Thoracic aorta (tissue), 2 donors: Measurements from ENCODE around the gene PEX14. TPM values are rescaled to one million over a fixed set of nuclear protein-coding genes. Genes with fewer than 3 reads are reported as not detected.

ENCODE experiments used
- ATAC-seq: fragments of 150-250 bp; one replicate; pipeline ENCODE4 v1.8.0; 2017; ENCODE audit warnings: low read depth; ENCODE audit not compliant: insufficient number of reproducible peaks, low FRiP score
- DNase-seq: peaks from one replicate; pipeline ENCODE4 v3.0.0-alpha.2; 2020; ENCODE audit warnings: low spot score
- H3K27ac ChIP-seq, 2 donors: fragments of 200-600 bp; sonication (generic); 1 replicate in 1 of 2; 2 replicates in 1 of 2; pipeline ENCODE4 v1.5.1; 2016; ENCODE audit warnings: mild to moderate bottlenecking in 2 of 2, moderate library complexity in 2 of 2
- H3K27me3 ChIP-seq: fragments of 200-600 bp; sonication (generic); replicated peaks from 2 replicates; pipeline ENCODE4 v1.6.0; 2016; ENCODE audit warnings: mild to moderate bottlenecking; ENCODE audit not compliant: insufficient read depth
- H3K36me3 ChIP-seq: fragments of 200-600 bp; sonication (generic); one replicate; pipeline ENCODE4 v1.5.1; 2016
- H3K4me1 ChIP-seq, 2 donors: fragments of 200-600 bp; sonication (generic); 1 replicate in 1 of 2; 2 replicates in 1 of 2; pipeline versions ENCODE4 v1.5.1 to v1.6.0; 2016; ENCODE audit warnings: low read depth in 2 of 2, mild to moderate bottlenecking in 1 of 2; ENCODE audit not compliant: control insufficient read depth in 1 of 2
- H3K4me3 ChIP-seq: fragments of 200-600 bp; sonication (generic); 2 replicates; pipeline ENCODE4 v1.5.1; 2016; ENCODE audit warnings: mild to moderate bottlenecking
- H3K9me3 ChIP-seq: fragments of 200-600 bp; sonication (generic); 2 replicates; pipeline ENCODE4 v1.5.1; 2016
- total RNA-seq, 2 donors: library from RNA; depleted of rRNA; stranded (reverse); fragments of >200 nt; gene quantifications; one replicate each; pipeline versions ENCODE4 v1.1.0 to v1.2.3, GENCODE V29; 2016
- TF ChIP-seq, protein P1 (sequence below): fragments of 200-600 bp; sonication (generic); IDR thresholded peaks from one replicate; pipeline ENCODE4 v1.5.1; 2019; ENCODE audit warnings: antibody characterized with exemption

The PEX14 gene
- total RNA-seq, 2 donors from 2014 or later, result 11.5 to 22.6 TPM

DNA sequence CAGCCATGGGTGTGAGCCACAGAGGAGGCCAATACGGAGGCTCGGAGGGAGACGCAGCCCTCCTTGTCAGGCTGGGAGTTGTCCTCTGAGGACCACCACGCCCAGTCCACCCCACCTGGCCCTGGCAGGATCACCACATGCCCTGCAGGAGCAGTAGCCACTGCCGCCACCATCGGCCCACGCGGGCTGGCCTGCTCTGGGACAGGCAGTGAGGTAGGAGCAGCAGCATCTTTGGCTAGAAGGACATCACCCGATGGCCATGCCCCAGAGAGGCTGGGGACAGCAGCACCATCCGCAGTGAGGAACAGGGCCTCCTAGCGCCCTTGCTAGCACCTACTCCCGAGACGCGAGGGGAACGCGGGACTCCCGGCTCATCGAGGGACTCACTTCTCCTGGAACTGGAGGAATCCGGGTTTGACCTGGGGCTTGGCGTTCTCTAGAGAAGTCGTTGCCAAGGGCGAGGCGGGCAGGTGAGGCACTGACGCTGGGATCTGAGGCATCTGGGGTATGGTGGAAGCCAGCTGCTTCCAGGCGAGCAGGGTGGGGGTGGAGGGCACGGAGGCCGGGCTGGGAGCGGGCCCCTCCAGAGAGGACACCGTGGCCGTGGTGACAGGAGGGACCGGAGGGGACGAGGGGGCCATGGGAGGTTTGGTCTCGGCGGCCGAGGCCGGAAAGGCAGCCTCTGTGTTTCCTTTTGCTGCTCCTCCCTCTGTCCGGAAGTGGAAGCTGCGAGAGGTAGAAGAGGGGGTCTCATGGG, 172.8 kb downstream of the PEX14 start:
- H3K36me3 ChIP-seq, result peaks cover 35% of the 10 kb centered on the region
- no peak overlapping the region for H3K27ac ChIP-seq
- no peak overlapping the region for H3K4me3 ChIP-seq
- no peaks in the 10 kb centered on the region for H3K27me3 ChIP-seq
- no peaks in the 10 kb centered on the region for H3K4me1 ChIP-seq
- no peak for ATAC-seq
- TF ChIP-seq, protein P1, sequence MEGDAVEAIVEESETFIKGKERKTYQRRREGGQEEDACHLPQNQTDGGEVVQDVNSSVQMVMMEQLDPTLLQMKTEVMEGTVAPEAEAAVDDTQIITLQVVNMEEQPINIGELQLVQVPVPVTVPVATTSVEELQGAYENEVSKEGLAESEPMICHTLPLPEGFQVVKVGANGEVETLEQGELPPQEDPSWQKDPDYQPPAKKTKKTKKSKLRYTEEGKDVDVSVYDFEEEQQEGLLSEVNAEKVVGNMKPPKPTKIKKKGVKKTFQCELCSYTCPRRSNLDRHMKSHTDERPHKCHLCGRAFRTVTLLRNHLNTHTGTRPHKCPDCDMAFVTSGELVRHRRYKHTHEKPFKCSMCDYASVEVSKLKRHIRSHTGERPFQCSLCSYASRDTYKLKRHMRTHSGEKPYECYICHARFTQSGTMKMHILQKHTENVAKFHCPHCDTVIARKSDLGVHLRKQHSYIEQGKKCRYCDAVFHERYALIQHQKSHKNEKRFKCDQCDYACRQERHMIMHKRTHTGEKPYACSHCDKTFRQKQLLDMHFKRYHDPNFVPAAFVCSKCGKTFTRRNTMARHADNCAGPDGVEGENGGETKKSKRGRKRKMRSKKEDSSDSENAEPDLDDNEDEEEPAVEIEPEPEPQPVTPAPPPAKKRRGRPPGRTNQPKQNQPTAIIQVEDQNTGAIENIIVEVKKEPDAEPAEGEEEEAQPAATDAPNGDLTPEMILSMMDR, result no peak
- H3K9me3 ChIP-seq, result no peaks in the 10 kb centered on the region
- no peak for DNase-seq

DNA sequence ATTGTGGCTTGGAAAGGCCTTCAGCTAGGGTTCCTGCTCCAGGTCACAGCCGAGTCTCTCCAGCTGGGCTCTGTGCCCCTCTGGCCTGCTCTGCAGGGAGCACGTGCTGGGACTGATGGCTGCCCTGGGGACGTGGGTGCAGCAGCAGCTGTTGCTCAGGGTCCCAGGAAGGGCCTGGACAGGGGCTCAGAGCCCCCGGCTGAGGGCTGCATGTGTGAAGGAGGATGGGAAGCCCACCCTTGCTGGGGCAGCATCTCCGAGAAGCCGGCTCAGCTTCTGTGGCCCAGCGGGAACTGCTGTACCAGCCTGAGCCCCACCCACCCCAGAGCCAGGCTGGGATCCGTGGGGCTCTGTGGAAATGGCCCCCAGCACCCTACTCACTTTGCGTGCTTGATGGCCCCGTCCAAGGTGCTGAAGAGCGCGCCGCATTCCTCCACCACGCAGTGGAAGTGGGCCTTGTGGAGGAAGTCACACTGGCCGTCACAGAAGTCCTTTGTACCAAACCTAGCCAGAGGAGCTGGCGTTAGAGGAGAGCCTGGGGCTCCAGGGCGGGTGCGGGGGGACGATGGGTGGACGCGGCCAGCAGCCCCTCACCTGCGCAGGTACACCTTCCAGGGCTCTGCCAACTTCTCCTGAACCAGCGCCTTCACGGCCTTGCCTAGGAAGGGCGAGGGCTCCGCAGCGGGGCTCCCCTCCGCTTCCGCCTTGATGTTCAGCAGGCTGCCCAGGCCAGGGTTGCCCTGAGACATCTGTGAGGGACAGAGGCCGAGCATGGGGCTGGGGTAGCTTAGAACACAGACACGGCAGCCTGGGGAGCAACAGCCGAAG, 174.2 kb downstream of the PEX14 start:
- no peak for ATAC-seq
- Histone ChIP-seq H3K4me3 (no peak overlapping the region), H3K36me3 (peaks cover 34% of the 10 kb centered on the region), H3K9me3 (no peaks in the 10 kb centered on the region), H3K27me3 (no peaks in the 10 kb centered on the region), H3K27ac (no peak overlapping the region), H3K4me1 (no peaks in the 10 kb centered on the region)
- DNase-seq, result no peak
- TF ChIP-seq, protein P1, result no peak

DNA sequence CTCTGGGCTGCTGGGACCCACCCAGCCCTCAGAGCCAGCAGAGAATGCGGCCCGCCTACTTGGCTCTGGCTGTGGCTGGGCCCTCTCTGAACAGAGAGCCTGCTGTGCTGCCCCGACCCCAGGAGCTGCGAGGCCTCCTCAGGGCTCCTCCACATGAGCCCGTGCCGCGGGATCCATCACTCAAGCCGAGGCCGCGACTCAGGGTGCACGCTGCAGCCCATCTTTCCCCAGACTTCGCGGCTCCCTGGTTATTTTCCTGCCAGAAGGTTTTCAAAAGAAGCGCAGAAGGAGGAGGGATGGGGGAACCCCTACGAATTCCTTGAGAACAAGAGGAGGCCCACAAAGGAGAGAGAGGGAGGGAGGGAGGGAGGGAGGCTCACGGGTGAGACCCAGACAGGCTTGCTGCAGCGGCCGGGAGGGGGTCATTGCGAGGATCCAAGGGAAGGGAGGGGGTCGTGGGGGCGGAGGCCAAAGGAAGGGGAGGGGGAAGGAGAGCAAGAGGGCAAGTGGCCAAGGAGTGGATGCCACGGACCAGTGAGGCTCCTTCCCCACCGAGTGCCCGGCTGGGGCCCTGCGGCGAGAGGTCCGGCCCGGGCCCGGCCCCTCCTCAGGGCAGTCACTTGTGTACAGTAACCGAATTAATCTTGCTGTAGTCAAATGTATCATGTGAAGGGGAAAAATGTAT, 174.9 kb downstream of the PEX14 start:
- ATAC-seq (no peak), DNase-seq (no peak)
- H3K4me3 ChIP-seq, result no peak overlapping the region
- no peak overlapping the region for H3K27ac ChIP-seq
- TF ChIP-seq, protein P1, result no peak
- H3K27me3 ChIP-seq, result no peaks in the 10 kb centered on the region
- H3K4me1 ChIP-seq, result no peaks in the 10 kb centered on the region
- no peaks in the 10 kb centered on the region for H3K9me3 ChIP-seq
- H3K36me3 ChIP-seq, result peaks cover 34% of the 10 kb centered on the region

DNA sequence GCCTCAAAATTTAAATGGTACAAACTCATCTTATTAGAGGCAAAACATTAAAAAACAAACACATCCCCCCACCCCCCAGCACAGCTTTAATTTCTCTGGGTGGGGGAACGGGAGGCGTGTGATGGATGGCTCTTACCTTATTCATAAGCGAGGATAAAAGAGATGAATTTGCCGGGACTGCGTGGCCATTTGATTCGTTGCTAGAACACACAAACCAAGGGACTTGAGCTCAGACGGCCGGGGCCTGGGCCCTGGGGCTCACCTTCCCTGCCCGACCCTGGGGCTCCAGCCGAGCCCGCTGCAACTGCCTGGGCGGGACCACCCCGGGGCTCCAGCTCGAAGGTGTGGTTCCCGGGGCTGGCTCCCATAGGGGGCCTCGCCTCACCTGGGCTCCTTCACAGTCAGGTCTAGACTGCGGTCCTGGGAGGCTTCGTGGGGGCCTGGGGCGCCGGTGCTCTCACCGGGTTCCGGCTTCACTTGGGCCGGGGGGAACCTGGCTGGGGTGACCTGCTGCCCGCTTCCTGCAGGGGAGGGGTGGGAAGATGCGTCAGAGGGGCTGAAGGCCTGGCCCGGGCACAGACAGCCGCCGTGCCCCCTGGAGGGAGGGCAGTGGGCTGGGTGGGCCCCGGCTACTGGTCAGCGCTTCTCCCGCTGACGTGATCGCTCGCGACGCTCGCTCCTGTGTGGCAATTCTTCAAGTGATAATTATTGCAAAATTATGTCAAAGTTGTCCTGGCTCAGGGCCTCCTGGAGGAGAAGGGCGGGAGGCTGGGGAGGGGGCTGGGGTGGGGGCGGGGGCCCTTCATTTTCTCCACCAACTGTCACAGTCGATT, 176.0 kb downstream of the PEX14 start:
- no peaks in the 10 kb centered on the region for H3K4me1 ChIP-seq
- no peak overlapping the region for H3K27ac ChIP-seq
- DNase-seq (no peak), ATAC-seq (no peak)
- H3K4me3 ChIP-seq, result no peak overlapping the region
- H3K27me3 ChIP-seq, result no peaks in the 10 kb centered on the region
- peaks cover 37% of the 10 kb centered on the region for H3K36me3 ChIP-seq
- TF ChIP-seq, protein P1, result no peak
- no peaks in the 10 kb centered on the region for H3K9me3 ChIP-seq
